HG02943 (cell line): ENCODE results near the gene SLC6A18.
"Not testable (repeated sequence)": the region's sequence is repeated elsewhere in the genome, so short reads cannot be mapped to it uniquely, and the experiment has no call there.

Source experiments
- ATAC-seq: cut with Tn5 transposase; IDR thresholded peaks from one replicate; pipeline ENCODE4 v1.9.1; 2021; ENCODE audit warnings: mild to moderate bottlenecking, low read depth, moderate library complexity; ENCODE audit not compliant: unreplicated experiment

Gene SLC6A18

GRCh38 chr5:1270426-1270825 is 45.2 kb downstream of the SLC6A18 start:
- ATAC-seq = no peak

GRCh38 chr5:1270933-1271914 is 46.0 kb downstream of the SLC6A18 start:
- ATAC-seq = no peak

GRCh38 chr5:1272201-1272600 is 47.0 kb downstream of the SLC6A18 start:
- ATAC-seq = no peak

- no peak for ATAC-seq
Observed at GRCh38 chr5:1273745-1274144, 48.6 kb downstream of the SLC6A18 start.

- ATAC-seq = no peak
Observed at GRCh38 chr5:1274471-1274870, 49.3 kb downstream of the SLC6A18 start.

- ATAC-seq = not testable (repeated sequence)
Observed at GRCh38 chr5:1275397-1276391, 50.5 kb downstream of the SLC6A18 start.

GRCh38 chr5:1276930-1277329 is 51.7 kb downstream of the SLC6A18 start:
- no peak for ATAC-seq

- ATAC-seq = no peak
Observed at GRCh38 chr5:1277331-1277730, 52.1 kb downstream of the SLC6A18 start.

GRCh38 chr5:1277781-1278180 is 52.6 kb downstream of the SLC6A18 start:
- no peak for ATAC-seq

GRCh38 chr5:1278216-1278615 is 53.0 kb downstream of the SLC6A18 start:
- ATAC-seq = no peak

GRCh38 chr5:1278656-1279442 is 53.7 kb downstream of the SLC6A18 start:
- ATAC-seq = no peak

GRCh38 chr5:1279443-1280151 is 54.4 kb downstream of the SLC6A18 start:
- ATAC-seq = no peak

GRCh38 chr5:1280177-1281037 is 55.2 kb downstream of the SLC6A18 start:
- ATAC-seq = no peak

GRCh38 chr5:1281038-1281882 is 56.1 kb downstream of the SLC6A18 start:
- ATAC-seq = no peak

- ATAC-seq = no peak
Observed at GRCh38 chr5:1282131-1282992, 57.2 kb downstream of the SLC6A18 start.

GRCh38 chr5:1282993-1283728 is 58.0 kb downstream of the SLC6A18 start:
- ATAC-seq = not testable (repeated sequence)
